GM15510 (cell line): Measurements from ENCODE around the gene ECE1.

Source experiments
- POLR2A ChIP-seq: IDR thresholded peaks from 3 replicates; pipeline ENCODE4 v1.6.1; 2011; ENCODE audit warnings: borderline replicate concordance; ENCODE audit not compliant: insufficient read length; ENCODE audit errors: extremely low read depth

ECE1 gene

DNA sequence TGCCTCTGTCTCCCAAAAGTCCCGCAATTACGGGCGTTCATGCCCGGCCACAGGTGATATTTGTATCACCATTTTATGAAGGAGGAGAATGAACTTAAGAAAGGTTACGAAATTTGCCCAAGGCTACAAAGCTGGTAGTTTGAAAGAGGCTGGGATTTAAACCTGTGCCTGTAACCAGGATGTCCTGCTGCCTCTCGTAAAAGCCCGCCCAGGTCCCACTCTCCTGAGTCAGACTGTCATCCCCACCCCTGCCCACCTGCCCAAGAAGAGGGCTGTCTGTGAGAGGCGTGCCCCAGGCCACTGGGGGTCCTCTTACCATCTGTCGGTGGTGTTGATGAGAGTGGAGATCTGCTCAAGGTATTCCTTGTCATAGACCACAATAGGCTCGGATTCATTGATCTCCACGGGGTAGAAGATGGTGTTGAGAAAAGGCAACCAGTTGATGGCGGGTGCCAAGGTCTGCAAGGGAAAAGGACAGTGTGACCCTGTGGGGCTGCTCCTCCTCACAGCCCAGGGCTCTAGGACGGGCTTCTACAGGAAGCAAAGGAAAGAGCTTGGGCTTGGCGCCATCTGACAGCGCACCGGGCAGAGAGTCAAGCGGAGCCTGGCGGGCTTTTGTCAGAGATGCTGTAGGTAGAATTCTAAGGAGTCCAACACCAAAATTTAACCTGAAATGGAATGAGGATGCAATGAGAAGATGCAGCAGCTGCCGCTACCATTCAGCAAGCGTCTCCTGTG lies 43.2 kb downstream of the ECE1 start:
- TF ChIP-seq POLR2A, result no peak

GRCh38 chr1:21245688-21246229 lies 44.5 kb downstream of the ECE1 start:
- TF ChIP-seq POLR2A, result no peak

DNA sequence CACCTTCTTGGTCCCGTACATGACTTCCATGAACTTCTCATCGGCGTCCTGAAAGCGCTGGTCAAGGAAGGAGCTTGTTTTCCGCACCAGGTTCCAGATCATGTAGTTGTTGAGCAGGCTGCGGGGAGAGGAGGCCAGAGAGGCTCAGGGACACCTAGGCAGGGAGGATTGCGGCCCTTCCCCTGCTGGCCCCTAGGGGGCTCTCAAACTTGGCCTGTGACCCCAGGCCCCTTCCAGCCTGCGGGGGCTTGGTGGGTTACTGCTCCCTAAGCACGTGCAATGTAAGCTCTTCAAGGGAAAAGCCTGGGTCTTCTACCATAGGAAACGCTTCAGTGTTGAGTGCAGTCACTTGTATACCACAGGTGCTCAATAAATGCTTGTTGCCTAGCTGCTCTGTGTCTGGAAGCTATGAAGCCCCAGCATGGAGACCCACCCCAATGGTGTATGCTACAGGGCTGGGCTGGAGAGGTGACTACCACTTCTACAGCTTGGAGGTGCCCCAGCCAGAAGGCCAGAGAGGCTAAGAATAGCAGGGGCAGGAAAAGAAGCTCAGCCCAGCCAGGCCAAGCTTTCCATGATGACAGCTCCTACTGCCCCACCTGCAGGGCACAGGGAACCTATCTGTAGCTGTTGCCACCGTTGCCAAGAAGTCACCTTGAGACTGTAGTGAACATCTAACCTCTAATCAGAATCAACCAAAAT lies 45.1 kb downstream of the ECE1 start:
- TF ChIP-seq POLR2A, result no peak

DNA sequence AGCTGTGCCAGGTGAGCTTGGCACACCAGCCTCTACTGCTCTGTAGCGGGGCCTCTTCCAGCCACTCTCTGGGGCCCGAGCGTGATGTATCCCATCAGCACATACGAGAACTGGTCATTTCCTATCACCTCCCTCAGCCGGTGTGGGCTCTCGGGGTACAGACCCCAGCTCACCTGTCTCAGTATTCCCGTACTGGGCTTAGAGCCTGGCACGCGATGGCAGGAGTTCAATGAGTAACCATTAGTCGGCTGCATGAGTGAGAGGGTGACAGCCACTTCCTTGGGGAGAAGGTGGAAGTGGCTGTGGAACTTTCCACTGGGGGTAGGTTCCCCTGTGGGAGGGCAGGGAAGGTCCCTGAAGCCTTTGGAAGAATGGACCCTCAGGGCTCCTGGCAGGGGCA lies 46.1 kb downstream of the ECE1 start:
- TF ChIP-seq POLR2A, result no peak

DNA sequence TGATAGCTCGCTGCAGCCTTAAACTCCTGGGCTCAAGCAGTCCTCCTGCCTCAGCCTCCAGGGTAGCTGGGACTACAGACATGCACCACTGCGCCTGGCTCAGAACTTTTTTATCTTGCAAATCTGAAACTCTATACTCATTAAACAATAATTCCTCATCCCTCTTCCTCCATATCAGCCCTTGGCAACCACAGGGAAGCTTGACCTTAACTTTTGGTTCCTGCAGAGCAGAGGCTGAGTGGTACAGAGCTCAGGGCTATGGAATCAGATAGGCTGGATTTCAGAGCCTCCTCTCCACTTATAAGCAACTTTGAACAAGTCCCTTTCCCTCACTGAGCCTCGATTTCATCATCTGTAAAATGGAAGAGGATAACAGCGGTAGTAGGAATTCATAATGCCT lies 47.4 kb downstream of the ECE1 start:
- TF ChIP-seq POLR2A, result no peak

GRCh38 chr1:21241771-21242581 lies 48.3 kb downstream of the ECE1 start:
- no peak for TF ChIP-seq POLR2A

DNA sequence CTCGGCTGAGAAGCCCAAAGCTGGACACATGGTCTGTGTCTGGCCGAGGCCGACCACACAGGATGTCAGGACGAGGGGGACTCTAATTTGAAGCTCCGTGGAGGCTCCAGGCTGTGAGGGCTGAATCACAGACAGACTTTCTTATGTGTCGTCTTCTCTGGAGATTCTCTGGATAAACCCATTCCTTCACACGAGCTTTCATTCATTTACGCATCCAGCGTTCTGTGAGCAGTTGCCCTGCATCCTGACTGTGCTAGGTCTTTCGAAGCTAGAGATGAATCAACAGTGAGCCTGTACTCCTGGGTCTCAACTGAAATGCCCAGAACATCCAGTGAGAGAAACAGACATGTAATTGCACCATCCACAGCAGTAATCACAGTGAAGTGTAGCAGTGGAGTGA lies 49.6 kb downstream of the ECE1 start:
- TF ChIP-seq POLR2A, result no peak

- TF ChIP-seq POLR2A, result no peak
These were observed 51.0 kb downstream of the ECE1 start for GRCh38 chr1:21239221-21239620.

- no peak for TF ChIP-seq POLR2A
These were observed 52.0 kb downstream of the ECE1 start for GRCh38 chr1:21238141-21238800.

- no peak for TF ChIP-seq POLR2A
These were observed 52.7 kb downstream of the ECE1 start for GRCh38 chr1:21237446-21238088.

DNA sequence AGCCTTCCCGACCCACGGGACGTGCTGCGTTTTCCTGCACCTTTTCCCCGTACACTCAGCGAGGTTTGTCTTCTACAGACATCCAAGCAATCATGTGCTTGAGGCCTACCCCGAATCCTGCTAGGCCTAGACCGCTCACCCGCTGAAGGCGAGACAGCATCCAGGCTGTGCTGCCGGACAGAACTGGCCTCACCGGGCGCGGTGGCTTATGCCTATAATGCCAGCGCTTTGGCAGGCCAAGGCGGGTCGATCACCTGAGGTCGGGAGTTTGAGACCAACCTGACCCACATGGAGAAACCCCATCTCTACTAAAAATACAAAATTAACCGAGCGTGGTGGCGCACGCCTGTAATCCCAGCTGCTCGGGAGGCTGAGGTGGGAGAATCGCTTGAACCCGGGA lies 54.1 kb downstream of the ECE1 start:
- TF ChIP-seq POLR2A, result no peak

GRCh38 chr1:21234779-21235178 lies 55.5 kb downstream of the ECE1 start:
- TF ChIP-seq POLR2A, result no peak

- no peak for TF ChIP-seq POLR2A
These were observed 56.8 kb downstream of the ECE1 start for GRCh38 chr1:21233490-21233889.

DNA sequence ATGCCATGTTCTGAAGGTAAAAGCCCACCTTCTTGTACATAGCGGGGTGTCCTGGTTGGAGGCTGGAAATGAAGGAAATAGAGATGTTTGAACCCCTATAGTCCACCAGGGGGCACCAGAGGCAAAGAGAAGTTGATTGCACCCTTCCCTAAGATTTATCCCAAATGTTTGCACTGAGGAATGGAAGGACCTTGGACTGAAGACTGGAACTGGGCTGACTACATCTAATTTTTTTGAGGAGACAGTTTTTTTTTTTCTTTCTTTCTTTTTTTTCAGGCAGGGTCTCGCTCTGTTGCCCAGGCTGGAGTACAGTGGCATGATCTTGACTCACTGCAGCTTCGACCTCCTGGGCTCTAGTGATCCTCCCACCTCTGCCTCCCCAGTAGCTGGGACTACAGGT lies 58.2 kb downstream of the ECE1 start:
- no peak for TF ChIP-seq POLR2A
